CD4-positive, alpha-beta T cell (primary cell): Measurements from ENCODE around the gene GPR176. TPM values are rescaled to one million over a fixed set of nuclear protein-coding genes. Genes with fewer than 3 reads are reported as not detected.

Experiments used
- ATAC-seq: fragments of 200-7000 bp; cut with Tn5 transposase; one replicate; pipeline ENCODE4 v1.10.0; 2022; ENCODE audit warnings: mild to moderate bottlenecking; ENCODE audit not compliant: poor library complexity
- CTCF ChIA-PET: fragments of 350-600 bp; sonication (Branson Sonifier 250); formaldehyde crosslinking; loops from one replicate; lab custom pipeline; 2021; ENCODE audit warnings: antibody characterized with exemption, inconsistent platforms; lab: Charles Lee
- POLR2A ChIA-PET: fragments of 350-600 bp; sonication (Branson Sonifier 250); formaldehyde crosslinking; loops from one replicate; lab custom pipeline; 2021; ENCODE audit warnings: antibody characterized with exemption, inconsistent platforms; lab: Charles Lee
- DNase-seq, 14 experiments: peaks; one replicate each; pipeline ENCODE4 v3.0.0-alpha.2; 2013 to 2020; ENCODE audit warnings: mixed read lengths in 2 of 14
- H3K27ac ChIP-seq, 2 donors: one replicate each; pipeline versions ENCODE4 v1.5.1 to v1.7.0; 2013; ENCODE audit warnings: low read length in 2 of 2, low read depth in 1 of 2, mild to moderate bottlenecking in 1 of 2
- H3K27me3 ChIP-seq, 2 experiments: 1 replicate in 1 of 2; 2 replicates in 1 of 2; pipeline versions ENCODE4 v1.6.1 to v1.7.0; 2013; ENCODE audit warnings: low read length in 2 of 2, control low read depth in 1 of 2, mild to moderate bottlenecking in 1 of 2, moderate library complexity in 1 of 2; ENCODE audit not compliant: insufficient read depth in 2 of 2, control insufficient read depth in 1 of 2
- H3K36me3 ChIP-seq: one replicate; pipeline ENCODE4 v1.6.1; 2013; ENCODE audit warnings: low read length, control low read depth; ENCODE audit not compliant: insufficient read depth
- H3K4me1 ChIP-seq: one replicate; pipeline ENCODE4 v1.6.1; 2013; ENCODE audit warnings: low read length, control low read depth; ENCODE audit not compliant: insufficient read depth
- H3K4me3 ChIP-seq: one replicate; pipeline ENCODE4 v1.5.1; 2013; ENCODE audit warnings: mild to moderate bottlenecking, low read length, moderate library complexity
- H3K9me3 ChIP-seq, 2 experiments: 1 replicate in 1 of 2; 2 replicates in 1 of 2; pipeline versions ENCODE4 v1.6.1 to v1.7.0; 2013; ENCODE audit warnings: low read length in 2 of 2, mild to moderate bottlenecking in 2 of 2, control low read depth in 1 of 2, moderate library complexity in 1 of 2; ENCODE audit not compliant: control insufficient read depth in 1 of 2, insufficient read depth in 1 of 2
- H3K27ac Mint-ChIP-seq: one replicate; pipeline ENCODE4 v1.8.0; 2020; ENCODE audit warnings: mixed read lengths
- H3K27me3 Mint-ChIP-seq: one replicate; pipeline ENCODE4 v1.8.0; 2021; ENCODE audit warnings: mixed read lengths
- H3K36me3 Mint-ChIP-seq: one replicate; pipeline ENCODE4 v1.8.0; 2021; ENCODE audit warnings: low read depth, mixed read lengths
- H3K4me1 Mint-ChIP-seq: one replicate; pipeline ENCODE4 v1.8.0; 2021; ENCODE audit warnings: low read depth, mixed read lengths
- H3K4me3 Mint-ChIP-seq: one replicate; pipeline ENCODE4 v1.8.0; 2020; ENCODE audit warnings: mild to moderate bottlenecking, mixed read lengths
- H3K9me3 Mint-ChIP-seq: one replicate; pipeline ENCODE4 v1.8.0; 2020; ENCODE audit warnings: mixed read lengths
- CTCF ChIP-seq: fragments of 200-600 bp; IDR thresholded peaks from one replicate; pipeline ENCODE4 v1.8.0; 2022; ENCODE audit warnings: antibody characterized with exemption, mild to moderate bottlenecking
- intact Hi-C, 2 experiments: fragments of 100-400 bp; cut with DNase I in 1 of 2; cut with micrococcal nuclease in 1 of 2; formaldehyde crosslinking; loops; one replicate each; pipeline versions ENCODE4 v1.15.1 to v1.9.0; 2023 to 2025; cut with DNase I, micrococcal nuclease
- total RNA-seq, 174 experiments: library from RNA in 2 of 174; stranded (reverse) in 2 of 174; gene quantifications; one replicate each; pipeline ENCODE4 v1.2.3 and lab custom pipeline; 2021 to 2026

The GPR176 gene
- total RNA-seq, 2 experiments from 2014 or later: not detected

DNA sequence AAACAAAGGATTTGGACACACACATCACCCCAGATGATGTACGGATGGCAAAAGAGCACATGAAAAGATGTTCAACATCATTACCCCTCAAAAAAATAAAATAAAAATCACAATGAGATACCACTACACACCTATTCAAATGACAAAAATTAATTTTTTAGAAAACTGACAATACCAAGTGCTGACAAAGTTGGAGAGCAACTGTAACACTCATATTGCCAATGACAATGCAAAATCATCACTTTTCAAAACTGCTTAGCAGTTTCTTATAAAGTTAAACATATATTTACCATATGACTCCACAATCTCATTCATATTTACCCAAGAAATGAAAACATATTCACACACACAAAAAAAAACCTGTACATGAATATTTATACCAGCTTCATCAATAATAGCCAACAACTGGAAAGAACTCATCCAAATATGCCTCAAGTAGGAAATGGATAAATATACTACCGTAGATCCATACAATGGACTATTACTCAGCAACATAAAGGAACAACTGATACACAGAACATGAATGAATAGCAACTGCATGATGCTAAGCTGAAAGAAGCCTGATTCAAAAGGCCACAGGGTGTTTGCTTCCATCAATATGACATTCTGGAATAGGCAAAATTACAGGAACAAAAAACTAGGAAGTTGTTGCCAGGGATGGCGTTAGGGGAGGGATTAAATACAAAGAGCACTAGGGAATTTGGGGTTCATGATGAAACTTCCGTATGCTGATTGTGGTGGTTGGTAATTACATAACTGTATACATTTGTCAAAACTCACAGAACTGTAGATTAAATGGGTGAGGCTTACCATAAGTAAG, 138.7 kb downstream of the GPR176 start:
- ATAC-seq (no peak), DNase-seq (peak in 1 of 14 experiments; percentile 17)
- H3K4me1 ChIP-seq: peaks cover 9% of the 10 kb centered on the region
- H3K27ac Mint-ChIP-seq: peak overlapping the region; percentile 76
- no peaks in the 10 kb centered on the region for H3K27me3 ChIP-seq
- no peaks in the 10 kb centered on the region for H3K9me3 ChIP-seq
- no peaks in the 10 kb centered on the region for H3K27me3 Mint-ChIP-seq
- H3K4me3 Mint-ChIP-seq: peak overlapping the region; percentile 86
- no peaks in the 10 kb centered on the region for H3K9me3 Mint-ChIP-seq
- peaks cover 12% of the 10 kb centered on the region for H3K36me3 Mint-ChIP-seq
- H3K4me3 ChIP-seq: no peak overlapping the region
- no peak overlapping the region for H3K27ac ChIP-seq
- ChIA-PET CTCF (no interaction called here), POLR2A (no interaction called here)
- intact Hi-C loops: loop anchor here (5.0 to 10.0 kb wide), 11 partner anchors 93 to 1333 kb away; partner anchors contain the start of genes BUB1B (in 1 of the 2), CCDC32 (in 1 of the 2), INAFM2 (in 1 of the 2) and INO80 (in 1 of the 2)
- no peak for TF ChIP-seq CTCF
- H3K36me3 ChIP-seq: no peaks in the 10 kb centered on the region
- peaks cover 52% of the 10 kb centered on the region for H3K4me1 Mint-ChIP-seq

GRCh38 chr15:39778021-39778420, 142.0 kb downstream of the GPR176 start:
- H3K9me3 ChIP-seq: no peaks in the 10 kb centered on the region
- Mint-ChIP-seq H3K9me3 (no peaks in the 10 kb centered on the region), H3K27ac (no peak overlapping the region), H3K36me3 (peaks cover 10% of the 10 kb centered on the region), H3K4me3 (no peak overlapping the region), H3K4me1 (peaks cover 44% of the 10 kb centered on the region), H3K27me3 (no peaks in the 10 kb centered on the region)
- H3K4me3 ChIP-seq: no peak overlapping the region
- no peak for DNase-seq
- no peaks in the 10 kb centered on the region for H3K27me3 ChIP-seq
- no peak overlapping the region for H3K27ac ChIP-seq
- ATAC-seq: no peak
- CTCF ChIA-PET: no interaction called here
- POLR2A ChIA-PET: no interaction called here
- no peaks in the 10 kb centered on the region for H3K36me3 ChIP-seq
- intact Hi-C loops: loop anchor here in 1 of 2 experiments (1.0 kb wide), 1 partner anchor 8 kb away; no protein-coding TSS in a partner anchor
- TF ChIP-seq CTCF: no peak
- peaks cover 14% of the 10 kb centered on the region for H3K4me1 ChIP-seq

DNA sequence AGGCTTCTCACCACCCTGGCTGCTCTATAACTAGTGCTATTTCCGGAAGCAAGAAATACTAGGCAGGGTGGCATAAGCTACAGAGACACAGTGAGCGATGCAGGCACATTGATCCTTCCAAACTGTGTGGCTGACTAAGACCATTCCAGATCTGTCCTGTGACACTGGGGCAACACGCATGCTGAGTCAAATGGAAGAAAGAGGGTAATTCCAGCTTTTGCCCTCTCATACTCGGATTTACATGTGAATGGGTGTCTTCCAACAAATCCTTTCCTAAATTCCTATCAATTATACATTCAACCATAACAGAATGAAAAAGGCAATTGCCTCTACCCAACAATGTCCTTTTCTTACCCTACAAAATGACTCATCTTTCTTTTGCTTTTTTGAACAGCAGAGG, 142.6 kb downstream of the GPR176 start:
- Histone ChIP-seq H3K36me3 (no peaks in the 10 kb centered on the region), H3K4me1 (peaks cover 14% of the 10 kb centered on the region), H3K9me3 (no peaks in the 10 kb centered on the region), H3K27ac (no peak overlapping the region), H3K27me3 (no peaks in the 10 kb centered on the region), H3K4me3 (no peak overlapping the region)
- Mint-ChIP-seq H3K27me3 (no peaks in the 10 kb centered on the region), H3K4me3 (no peak overlapping the region), H3K9me3 (no peaks in the 10 kb centered on the region), H3K27ac (no peak overlapping the region), H3K36me3 (peaks cover 4% of the 10 kb centered on the region), H3K4me1 (peaks cover 39% of the 10 kb centered on the region)
- intact Hi-C loops: no loop called here
- ATAC-seq: no peak
- TF ChIP-seq CTCF: no peak
- no peak for DNase-seq
- POLR2A ChIA-PET: no interaction called here
- CTCF ChIA-PET: no interaction called here
